ENCODE data around the gene SDK2. TPM values are rescaled to one million over a fixed set of nuclear protein-coding genes. Genes with fewer than 3 reads are reported as not detected.

SDK2 gene
- total and polyA plus RNA-seq, 2 of the 8 experiments (the other 6 are each of a cell fraction or from before 2014, with no cell fraction given) = 3.9 to 4.1 TPM

GRCh38 chr17:73566905-73567782 lies 77.1 kb downstream of the SDK2 start (continued):
- TF ChIP-seq SIRT6 (IDR thresholded peaks at IDR 0.05; ENCODE audit: low read length) (no peak), TCF12 (IDR thresholded peaks at IDR 0.05; ENCODE audit: low read depth, low read length) (no peak), BRCA1 (IDR thresholded peaks at IDR 0.05; ENCODE audit: low read depth, low read length) (no peak), SAP30 (IDR thresholded peaks at IDR 0.05; ENCODE audit: insufficient read depth, insufficient replicate concordance, low read length) (no peak), KDM4A (IDR thresholded peaks at IDR 0.05; ENCODE audit: low read depth, low read length, severe bottlenecking) (no peak), CREB1 (IDR thresholded peaks at IDR 0.05) (no peak), SIX5 (IDR thresholded peaks at IDR 0.05; ENCODE audit: low read depth, low read length) (no peak), POLR2AphosphoS5 (IDR thresholded peaks at IDR 0.05; ENCODE audit: low read depth, low read length) (no peak), CBX8 (IDR thresholded peaks at IDR 0.05; ENCODE audit: borderline replicate concordance, low read depth, low read length) (no peak), TEAD4 (IDR thresholded peaks at IDR 0.05; ENCODE audit: low read depth, low read length) (no peak), TAF1 (IDR thresholded peaks at IDR 0.05; ENCODE audit: low read depth, low read length) (peak; percentile 50), BACH1 (IDR thresholded peaks at IDR 0.05; ENCODE audit: low read length) (no peak), GTF2F1 (IDR thresholded peaks at IDR 0.05; ENCODE audit: borderline replicate concordance, low read depth, low read length) (no peak), RBBP5 (IDR thresholded peaks at IDR 0.05; ENCODE audit: borderline replicate concordance, low read depth, low read length) (no peak), SP2 (IDR thresholded peaks at IDR 0.05; ENCODE audit: low read length) (no peak), E2F6 (IDR thresholded peaks at IDR 0.05) (no peak), CHD1 (IDR thresholded peaks at IDR 0.05; ENCODE audit: low read depth, low read length) (no peak), SP1 (IDR thresholded peaks at IDR 0.05; ENCODE audit: low read depth, low read length) (peak; percentile 80), MAX (IDR thresholded peaks at IDR 0.05) (no peak; the same call in 1 of the 2 replicates), YY1 (IDR thresholded peaks at IDR 0.05; ENCODE audit: low read depth, low read length) (peak; percentile 69; the same call in 1 of the 2 replicates), GABPA (IDR thresholded peaks at IDR 0.05; ENCODE audit: borderline replicate concordance, insufficient read depth, low read length) (no peak), USF2 (IDR thresholded peaks at IDR 0.05; ENCODE audit: low read length) (no peak), RNF2 (IDR thresholded peaks at IDR 0.05; ENCODE audit: borderline replicate concordance, low read depth, low read length, missing control alignments, poor library complexity, severe bottlenecking) (no peak)
